ENCODE results near the gene ANKRD44.
A peak's percentile ranks its signal among the peaks of the same experiment; 100 is the strongest.

The ANKRD44 gene

GRCh38 chr2:197075281-197075680, 235.3 kb downstream of the ANKRD44 start:
- H3K79me2 ChIP-seq (ENCODE audit: control insufficient read depth, insufficient read depth, low read length, poor library complexity) = no peaks in the 10 kb centered on the region
- H3K14ac ChIP-seq (ENCODE audit: low read length) = no peak overlapping the region
- H2BK5ac ChIP-seq (ENCODE audit: low read depth, low read length, poor library complexity) = no peak overlapping the region
- no peak overlapping the region for H3K4me3 ChIP-seq (ENCODE audit: low read depth, low read length)
- H4K8ac ChIP-seq (ENCODE audit: low read depth, low read length) = no peak overlapping the region
- no peaks in the 10 kb centered on the region for H3K79me1 ChIP-seq (ENCODE audit: low read length)
- no peak overlapping the region for H2AFZ ChIP-seq (ENCODE audit: insufficient read depth, low read length, poor library complexity)
- no peak overlapping the region for H4K12ac ChIP-seq (ENCODE audit: low read depth, low read length)
- no peak overlapping the region for H2BK12ac ChIP-seq (ENCODE audit: low read length)
- no peaks in the 10 kb centered on the region for H3K36me3 ChIP-seq (ENCODE audit: control insufficient read depth in 1 of 2, insufficient read depth in 2 of 2, low read length in 2 of 2)
- no peaks in the 10 kb centered on the region for H3K9me3 ChIP-seq (ENCODE audit: insufficient read depth, low read depth, low read length)
- H3K4ac ChIP-seq (ENCODE audit: low read depth, low read length) = no peak overlapping the region
- H3K27me3 ChIP-seq (ENCODE audit: insufficient read depth, low read length) = no peaks in the 10 kb centered on the region
- no peak overlapping the region for H3K9ac ChIP-seq (ENCODE audit: low read length)
- no peak overlapping the region for H4K91ac ChIP-seq (ENCODE audit: low read depth, low read length)
- H2BK120ac ChIP-seq (ENCODE audit: insufficient read depth, low read length, poor library complexity) = no peak overlapping the region
- H3K18ac ChIP-seq (ENCODE audit: low read length) = no peak overlapping the region
- no peak overlapping the region for H3K4me2 ChIP-seq (ENCODE audit: low read length)
- no peak overlapping the region for H3K27ac ChIP-seq (ENCODE audit: low read depth, low read length)
- DNase-seq = no peak
- no peak overlapping the region for H3K23ac ChIP-seq (ENCODE audit: low read length)
- no peak overlapping the region for H2AK5ac ChIP-seq (ENCODE audit: low read length)
- WGBS (ENCODE audit: extremely low coverage, insufficient coverage, insufficient read length) = no CpG with 5 or more reads among the region's 2 CpGs
- H3K4me1 ChIP-seq (ENCODE audit: control insufficient read depth in 1 of 2, insufficient read depth in 2 of 2, low read length in 2 of 2) = no peaks in the 10 kb centered on the region

- no CpG with 5 or more reads among the region's 1 CpG for WGBS (ENCODE audit: extremely low coverage, insufficient coverage, insufficient read length)
Observed at GRCh38 chr2:197073701-197074433, 236.7 kb downstream of the ANKRD44 start.

GRCh38 chr2:197073270-197073669, 237.3 kb downstream of the ANKRD44 start:
- Histone ChIP-seq H3K36me3 (ENCODE audit: control insufficient read depth in 1 of 2, insufficient read depth in 2 of 2, low read length in 2 of 2) (no peaks in the 10 kb centered on the region), H3K23ac (ENCODE audit: low read length) (no peak overlapping the region), H2BK120ac (ENCODE audit: insufficient read depth, low read length, poor library complexity) (no peak overlapping the region), H3K27me3 (ENCODE audit: insufficient read depth, low read length) (no peaks in the 10 kb centered on the region), H3K18ac (ENCODE audit: low read length) (no peak overlapping the region), H2BK5ac (ENCODE audit: low read depth, low read length, poor library complexity) (no peak overlapping the region), H4K12ac (ENCODE audit: low read depth, low read length) (no peak overlapping the region), H2AK5ac (ENCODE audit: low read length) (no peak overlapping the region), H3K27ac (ENCODE audit: low read depth, low read length) (no peak overlapping the region), H4K91ac (ENCODE audit: low read depth, low read length) (no peak overlapping the region), H3K14ac (ENCODE audit: low read length) (no peak overlapping the region), H4K8ac (ENCODE audit: low read depth, low read length) (no peak overlapping the region), H3K9ac (ENCODE audit: low read length) (no peak overlapping the region), H2BK12ac (ENCODE audit: low read length) (no peak overlapping the region), H3K4me1 (ENCODE audit: control insufficient read depth in 1 of 2, insufficient read depth in 2 of 2, low read length in 2 of 2) (no peaks in the 10 kb centered on the region), H3K4me2 (ENCODE audit: low read length) (no peak overlapping the region), H2AFZ (ENCODE audit: insufficient read depth, low read length, poor library complexity) (no peak overlapping the region), H3K79me2 (ENCODE audit: control insufficient read depth, insufficient read depth, low read length, poor library complexity) (no peaks in the 10 kb centered on the region), H3K79me1 (ENCODE audit: low read length) (no peaks in the 10 kb centered on the region), H3K9me3 (ENCODE audit: insufficient read depth, low read depth, low read length) (no peaks in the 10 kb centered on the region), H3K4ac (ENCODE audit: low read depth, low read length) (no peak overlapping the region), H3K4me3 (ENCODE audit: low read depth, low read length) (no peak overlapping the region)
- no CpG with 5 or more reads among the region's 2 CpGs for WGBS (ENCODE audit: extremely low coverage, insufficient coverage, insufficient read length)
- no peak for DNase-seq

More at GRCh38 chr2:197073701-197074433, 236.7 kb downstream of the ANKRD44 start:
- Histone ChIP-seq H3K27ac (ENCODE audit: low read depth, low read length) (no peak overlapping the region), H3K79me2 (ENCODE audit: control insufficient read depth, insufficient read depth, low read length, poor library complexity) (no peaks in the 10 kb centered on the region), H2BK5ac (ENCODE audit: low read depth, low read length, poor library complexity) (no peak overlapping the region), H4K91ac (ENCODE audit: low read depth, low read length) (no peak overlapping the region), H2BK12ac (ENCODE audit: low read length) (no peak overlapping the region), H3K4me2 (ENCODE audit: low read length) (no peak overlapping the region), H2BK120ac (ENCODE audit: insufficient read depth, low read length, poor library complexity) (no peak overlapping the region), H3K9ac (ENCODE audit: low read length) (peak overlapping the region; percentile 58), H3K4me1 (ENCODE audit: control insufficient read depth in 1 of 2, insufficient read depth in 2 of 2, low read length in 2 of 2) (no peaks in the 10 kb centered on the region), H3K36me3 (ENCODE audit: control insufficient read depth in 1 of 2, insufficient read depth in 2 of 2, low read length in 2 of 2) (no peaks in the 10 kb centered on the region), H3K79me1 (ENCODE audit: low read length) (no peaks in the 10 kb centered on the region), H3K4ac (ENCODE audit: low read depth, low read length) (no peak overlapping the region), H2AK5ac (ENCODE audit: low read length) (no peak overlapping the region), H3K4me3 (ENCODE audit: low read depth, low read length) (no peak overlapping the region), H3K14ac (ENCODE audit: low read length) (no peak overlapping the region), H3K27me3 (ENCODE audit: insufficient read depth, low read length) (no peaks in the 10 kb centered on the region), H4K8ac (ENCODE audit: low read depth, low read length) (no peak overlapping the region), H3K23ac (ENCODE audit: low read length) (no peak overlapping the region), H4K12ac (ENCODE audit: low read depth, low read length) (no peak overlapping the region), H2AFZ (ENCODE audit: insufficient read depth, low read length, poor library complexity) (no peak overlapping the region), H3K18ac (ENCODE audit: low read length) (no peak overlapping the region), H3K9me3 (ENCODE audit: insufficient read depth, low read depth, low read length) (no peaks in the 10 kb centered on the region)
- DNase-seq = no peak

- no peaks in the 10 kb centered on the region for H3K27me3 ChIP-seq (ENCODE audit: insufficient read depth, low read length)
- no peak overlapping the region for H3K18ac ChIP-seq (ENCODE audit: low read length)
- H3K23ac ChIP-seq (ENCODE audit: low read length) = no peak overlapping the region
- DNase-seq = no peak
- H3K27ac ChIP-seq (ENCODE audit: low read depth, low read length) = no peak overlapping the region
- H3K4me1 ChIP-seq (ENCODE audit: control insufficient read depth in 1 of 2, insufficient read depth in 2 of 2, low read length in 2 of 2) = no peaks in the 10 kb centered on the region
- H3K79me2 ChIP-seq (ENCODE audit: control insufficient read depth, insufficient read depth, low read length, poor library complexity) = no peaks in the 10 kb centered on the region
- no peak overlapping the region for H2BK120ac ChIP-seq (ENCODE audit: insufficient read depth, low read length, poor library complexity)
- no peaks in the 10 kb centered on the region for H3K79me1 ChIP-seq (ENCODE audit: low read length)
- H3K9me3 ChIP-seq (ENCODE audit: insufficient read depth, low read depth, low read length) = no peaks in the 10 kb centered on the region
- H3K14ac ChIP-seq (ENCODE audit: low read length) = no peak overlapping the region
- H3K9ac ChIP-seq (ENCODE audit: low read length) = no peak overlapping the region
- no peak overlapping the region for H3K4me3 ChIP-seq (ENCODE audit: low read depth, low read length)
- H2AK5ac ChIP-seq (ENCODE audit: low read length) = no peak overlapping the region
- no peaks in the 10 kb centered on the region for H3K36me3 ChIP-seq (ENCODE audit: control insufficient read depth in 1 of 2, insufficient read depth in 2 of 2, low read length in 2 of 2)
- no peak overlapping the region for H3K4ac ChIP-seq (ENCODE audit: low read depth, low read length)
- WGBS (ENCODE audit: extremely low coverage, insufficient coverage, insufficient read length) = no CpG with 5 or more reads among the region's 3 CpGs
- H4K12ac ChIP-seq (ENCODE audit: low read depth, low read length) = no peak overlapping the region
- no peak overlapping the region for H2BK12ac ChIP-seq (ENCODE audit: low read length)
- no peak overlapping the region for H2BK5ac ChIP-seq (ENCODE audit: low read depth, low read length, poor library complexity)
- H3K4me2 ChIP-seq (ENCODE audit: low read length) = no peak overlapping the region
- H4K91ac ChIP-seq (ENCODE audit: low read depth, low read length) = no peak overlapping the region
- no peak overlapping the region for H4K8ac ChIP-seq (ENCODE audit: low read depth, low read length)
- no peak overlapping the region for H2AFZ ChIP-seq (ENCODE audit: insufficient read depth, low read length, poor library complexity)
Observed at GRCh38 chr2:197072533-197072932, 238.0 kb downstream of the ANKRD44 start.

Data from trophoblast cell (in vitro differentiated cells and primary cell).